HG03432 (cell line): Measurements from ENCODE around the gene PLK5.

Experiments used
- ATAC-seq: cut with Tn5 transposase; IDR thresholded peaks from one replicate; pipeline ENCODE4 v1.9.1; 2021; ENCODE audit warnings: mild to moderate bottlenecking, moderate library complexity; ENCODE audit not compliant: unreplicated experiment

Gene PLK5

GRCh38 chr19:1554968-1555367 is 31.1 kb downstream of the PLK5 start:
- ATAC-seq = no peak

GRCh38 chr19:1555487-1556389 is 31.9 kb downstream of the PLK5 start:
- no peak for ATAC-seq

- ATAC-seq = no peak
Measured at GRCh38 chr19:1556390-1557070, 32.7 kb downstream of the PLK5 start.

GRCh38 chr19:1558552-1558951 is 34.7 kb downstream of the PLK5 start:
- ATAC-seq = no peak

- ATAC-seq = no peak
Measured at GRCh38 chr19:1560286-1560882, 36.5 kb downstream of the PLK5 start.

GRCh38 chr19:1561236-1561842 is 37.5 kb downstream of the PLK5 start:
- no peak for ATAC-seq

- ATAC-seq = no peak
Measured at GRCh38 chr19:1563251-1563650, 39.4 kb downstream of the PLK5 start.

GRCh38 chr19:1566392-1567115 is 42.7 kb downstream of the PLK5 start:
- ATAC-seq = no peak

- ATAC-seq = peak; percentile 28
Measured at GRCh38 chr19:1567116-1567847, 43.4 kb downstream of the PLK5 start.

- peak; percentile 23 for ATAC-seq
Measured at GRCh38 chr19:1567848-1568227, 44.0 kb downstream of the PLK5 start.

- peak; percentile 65 for ATAC-seq
Measured at GRCh38 chr19:1568320-1569019, 44.6 kb downstream of the PLK5 start, which contains the start of gene MEX3D. Gene MEX3D (minus strand): TSS chr19:1568325. CDS start chr19:1568058, 267 bp downstream.

- no peak for ATAC-seq
Measured at GRCh38 chr19:1569997-1570396, 46.1 kb downstream of the PLK5 start.

- ATAC-seq = no peak
Measured at GRCh38 chr19:1570836-1571235, 47.0 kb downstream of the PLK5 start.

GRCh38 chr19:1571358-1571757 is 47.5 kb downstream of the PLK5 start:
- ATAC-seq = no peak

GRCh38 chr19:1572795-1573194 is 48.9 kb downstream of the PLK5 start:
- no peak for ATAC-seq

GRCh38 chr19:1574354-1575136 is 50.7 kb downstream of the PLK5 start:
- ATAC-seq = no peak

GRCh38 chr19:1575323-1576241 is 51.7 kb downstream of the PLK5 start:
- no peak for ATAC-seq
